A549 (cell line): ENCODE measurements around the gene USP54. TPM values are rescaled to one million over a fixed set of nuclear protein-coding genes. Genes with fewer than 3 reads are reported as not detected.

Experiments
- ATAC-seq, 2 experiments: fragments of 200-7000 bp in 1 of 2; fragments of >200 bp in 1 of 2; cut with Nextera tagmentation in 1 of 2; cut with Tn5 transposase in 1 of 2; 3 replicates each; pipeline versions ENCODE4 v1.8.0 to v1.9.1; 2018 to 2020; ENCODE audit warnings: mild to moderate bottlenecking in 1 of 2, moderate library complexity in 1 of 2
- CTCF ChIA-PET: fragments of 300-600 bp; sonication (Branson Sonifier 250); formaldehyde crosslinking; extraction: SDS; loops from one replicate; lab custom pipeline; 2021; ENCODE audit warnings: antibody characterized with exemption, inconsistent platforms; lab: Yijun Ruan, JAX
- POLR2A ChIA-PET: fragments of 350-600 bp; formaldehyde crosslinking; extraction: SDS; loops from one replicate; lab custom pipeline; 2021; ENCODE audit warnings: antibody characterized with exemption, inconsistent platforms; lab: Yijun Ruan, JAX
- DNase-seq, 2 experiments: peaks; one replicate each; pipeline versions ENCODE4 v3.0.0 to v3.0.0-alpha.2; 2011 to 2016; ENCODE audit warnings: low read depth in 1 of 2, low spot score in 1 of 2
- FAIRE-seq: peaks from 2 replicates; lab custom pipeline; 2011; peaks lifted over from hg19 to GRCh38; lab: Jason Lieb, UNC
- H3K27ac ChIP-seq, 2 experiments: fragments of >200 bp; sonication (Bioruptor Twin); formaldehyde crosslinking; 3 replicates each; pipeline ENCODE4 v1.5.1; 2016 to 2017
- H3K4me1 ChIP-seq: fragments of >200 bp; sonication (Bioruptor Twin); formaldehyde crosslinking; 3 replicates; pipeline ENCODE4 v1.6.1; 2016
- H3K4me2 ChIP-seq: fragments of >200 bp; sonication (Bioruptor Twin); formaldehyde crosslinking; 3 replicates; pipeline ENCODE4 v1.6.1; 2016
- H3K4me3 ChIP-seq: fragments of >200 bp; sonication (Bioruptor Twin); formaldehyde crosslinking; 3 replicates; pipeline ENCODE4 v1.5.1; 2016
- H3K9me3 ChIP-seq: fragments of >200 bp; sonication (Bioruptor Twin); formaldehyde crosslinking; 3 replicates; pipeline ENCODE4 v1.6.1; 2016
- CBX2 ChIP-seq: fragments of 200-600 bp; sonication (generic); IDR thresholded peaks from 2 replicates; pipeline ENCODE4 v1.6.1; 2016; ENCODE audit warnings: low read depth, mild to moderate bottlenecking, borderline replicate concordance
- CBX8 ChIP-seq: fragments of 200-600 bp; sonication (generic); IDR thresholded peaks from 2 replicates; pipeline ENCODE4 v1.6.1; 2016
- CEBPB ChIP-seq, 2 experiments: fragments of >200 bp in 1 of 2; sonication (Bioruptor Twin) in 1 of 2; formaldehyde crosslinking in 1 of 2; IDR thresholded peaks; 2 replicates each; pipeline ENCODE4 v1.6.1; 2012 to 2016
- CHD2 ChIP-seq: fragments of 150-350 bp; IDR thresholded peaks from 2 replicates; pipeline ENCODE4 v1.6.1; 2014; ENCODE audit warnings: low read length; ENCODE audit not compliant: partially characterized antibody
- CTCF ChIP-seq: fragments of >200 bp; sonication (Bioruptor Twin); formaldehyde crosslinking; IDR thresholded peaks from 3 replicates; pipeline ENCODE4 v1.5.1; 2016
- E2F6 ChIP-seq: IDR thresholded peaks from 2 replicates; pipeline ENCODE4 v1.6.1; 2012; ENCODE audit warnings: low read depth, borderline replicate concordance
- EHMT2 ChIP-seq: fragments of 200-600 bp; sonication (generic); IDR thresholded peaks from 2 replicates; pipeline ENCODE4 v1.6.1; 2016; ENCODE audit warnings: antibody characterized with exemption, low read depth, mild to moderate bottlenecking, moderate library complexity
- FOXS1 ChIP-seq: fragments of 250-450 bp; sonication (Bioruptor Pico); IDR thresholded peaks from 2 replicates; pipeline ENCODE4 v1.5.0; 2020; ENCODE audit warnings: mild to moderate bottlenecking, moderate library complexity
- GATA3 ChIP-seq: IDR thresholded peaks from 2 replicates; pipeline ENCODE4 v1.6.1; 2012; ENCODE audit warnings: borderline replicate concordance
- HDAC2 ChIP-seq: fragments of 200-600 bp; sonication (generic); IDR thresholded peaks from 2 replicates; pipeline ENCODE4 v1.6.1; 2016
- HOXB13 ChIP-seq: fragments of 250-450 bp; sonication (Bioruptor Pico); IDR thresholded peaks from 2 replicates; pipeline ENCODE4 v1.5.0; 2020; ENCODE audit warnings: low read depth, mild to moderate bottlenecking, moderate library complexity
- JUNB ChIP-seq: fragments of >200 bp; sonication (Bioruptor Twin); formaldehyde crosslinking; IDR thresholded peaks from 2 replicates; pipeline ENCODE4 v1.6.1; 2016
- KDM1A ChIP-seq: fragments of 200-600 bp; sonication (generic); IDR thresholded peaks from 2 replicates; pipeline ENCODE4 v1.6.1; 2016; ENCODE audit warnings: low read depth, mild to moderate bottlenecking
- MAFK ChIP-seq: fragments of 450-650 bp; IDR thresholded peaks from 2 replicates; pipeline ENCODE4 v1.6.1; 2014; ENCODE audit not compliant: partially characterized antibody
- MAX ChIP-seq: IDR thresholded peaks from 2 replicates; pipeline ENCODE4 v1.6.1; 2012
- NFE2L2 ChIP-seq: fragments of 150-350 bp; conservative IDR thresholded peaks from 2 replicates; pipeline ENCODE4 v1.6.1; 2014; ENCODE audit warnings: low read length
- RARB ChIP-seq: fragments of 250-450 bp; sonication (Bioruptor Pico); IDR thresholded peaks from 2 replicates; pipeline ENCODE4 v1.8.0; 2021; ENCODE audit warnings: mild to moderate bottlenecking, moderate library complexity
- RNF2 ChIP-seq: fragments of 200-600 bp; sonication (generic); IDR thresholded peaks from 2 replicates; pipeline ENCODE4 v1.6.1; 2016; ENCODE audit warnings: low read depth, mild to moderate bottlenecking, antibody characterized with exemption, moderate library complexity, borderline replicate concordance
- SMC3 ChIP-seq: fragments of >200 bp; sonication (Bioruptor Twin); formaldehyde crosslinking; IDR thresholded peaks from 3 replicates; pipeline ENCODE4 v1.6.1; 2018; ENCODE audit warnings: inconsistent platforms
- TFCP2L1 ChIP-seq: fragments of 250-450 bp; sonication (Bioruptor Pico); IDR thresholded peaks from 2 replicates; pipeline ENCODE4 v1.5.0; 2021; ENCODE audit warnings: mild to moderate bottlenecking
- TP53 ChIP-seq: fragments of 250-450 bp; sonication (Bioruptor Pico); IDR thresholded peaks from 2 replicates; pipeline ENCODE4 v1.5.0; 2021; ENCODE audit warnings: mild to moderate bottlenecking, moderate library complexity
- USF2 ChIP-seq: fragments of 450-650 bp; IDR thresholded peaks from 2 replicates; pipeline ENCODE4 v1.6.1; 2014; ENCODE audit warnings: antibody characterized with exemption
- ZC3H11A ChIP-seq: fragments of 450-650 bp; IDR thresholded peaks from 2 replicates; pipeline ENCODE4 v1.6.1; 2014; ENCODE audit warnings: antibody characterized with exemption, mild to moderate bottlenecking
- ZFP36 ChIP-seq: fragments of 450-650 bp; IDR thresholded peaks from 2 replicates; pipeline ENCODE4 v1.6.1; 2014; ENCODE audit warnings: borderline replicate concordance; ENCODE audit not compliant: partially characterized antibody
- ZNF302 ChIP-seq: fragments of 250-450 bp; sonication (Bioruptor Pico); IDR thresholded peaks from 2 replicates; pipeline ENCODE4 v1.9.0; 2021; ENCODE audit warnings: inconsistent platforms, mild to moderate bottlenecking, moderate library complexity
- ZSCAN20 ChIP-seq: fragments of 250-450 bp; sonication (Bioruptor Pico); IDR thresholded peaks from 2 replicates; pipeline ENCODE4 v1.8.0; 2022; ENCODE audit warnings: mild to moderate bottlenecking, moderate library complexity
- WGBS: methylation state at CpG from one replicate; pipeline ENCODE4 v1.1.6; 2017; ENCODE audit errors: missing lambda C conversion rate; 5-methylcytosine and 5-hydroxymethylcytosine counted together
- polyA plus RNA-seq, 4 experiments: library from polyadenylated mRNA; depleted of rRNA in 3 of 4; stranded (reverse); fragments of >200 nt; fragmentation: RNase III in 1 of 4; extraction: RNeasy Plus Mini Kit Qiagen cat#74134 plus additional on column Dnase treatment in 1 of 4; gene quantifications; 2 replicates in 3 of 4; 3 replicates in 1 of 4; pipeline ENCODE4 v1.2.3, GENCODE V29; 2011 to 2017

The USP54 gene
- polyA plus RNA-seq, 2 of the 4 experiments (the other 2 are of a cell fraction): 8.8 to 32.5 TPM

GRCh38 chr10:73614720-73615119 lies 23.6 kb upstream of the USP54 start:
- ATAC-seq (no peak), FAIRE-seq (no peak), DNase-seq (no peak)
- WGBS: 86% methylated on average over 3 of the region's 3 CpGs
- ChIA-PET POLR2A (no interaction called here), CTCF (interaction anchor here (1.0 kb wide), 1 partner anchor 38 kb away, joined by 4 read pairs; no protein-coding TSS in a partner anchor)
- Histone ChIP-seq H3K9me3 (no peaks in the 10 kb centered on the region), H3K4me3 (no peak overlapping the region), H3K4me2 (no peak overlapping the region), H3K4me1 (no peaks in the 10 kb centered on the region), H3K27ac (no peak overlapping the region)
- TF ChIP-seq CBX2 (no peak), CEBPB (IDR thresholded peaks at IDR 0.05) (no peak), ZSCAN20 (CRISPR knock-in tag) (no peak), RNF2 (no peak), ZFP36 (no peak), JUNB (no peak), HOXB13 (no peak), FOXS1 (CRISPR knock-in tag) (no peak), NFE2L2 (no peak), TFCP2L1 (CRISPR knock-in tag) (no peak), RARB (CRISPR knock-in tag) (no peak), E2F6 (no peak)

- FAIRE-seq: no peak
- Histone ChIP-seq H3K4me3 (no peak overlapping the region), H3K4me2 (no peak overlapping the region), H3K4me1 (no peaks in the 10 kb centered on the region), H3K9me3 (no peaks in the 10 kb centered on the region)
- CTCF ChIA-PET: interaction anchor here (3.5 to 4.5 kb wide), 2 partner anchors 35 to 80 kb away, joined by 20 to 25 read pairs; no protein-coding TSS in a partner anchor
- TF ChIP-seq CHD2 (no peak), TP53 (CRISPR knock-in tag) (no peak)
- TF ChIP-seq, all 56 proteins: peak for 0
- WGBS: 93% methylated on average over 4 of the region's 4 CpGs
- no peak for ATAC-seq
- POLR2A ChIA-PET: interaction anchor here (1.1 kb wide), 1 partner anchor 17 kb away, joined by 6 read pairs; no protein-coding TSS in a partner anchor
- no peak overlapping the region for H3K27ac ChIP-seq
- DNase-seq: no peak
Observed at GRCh38 chr10:73609116-73609515, 18.0 kb upstream of the USP54 start.

- FAIRE-seq (no peak), DNase-seq (peak in 1 of 2 experiments; percentile 42), ATAC-seq (peak; percentile 54 to 61)
- Histone ChIP-seq H3K4me3 (no peak overlapping the region), H3K4me1 (peaks cover 7% of the 10 kb centered on the region; the same call in 2 of the 3 replicates), H3K4me2 (peak overlapping the region; percentile 21; the same call in 1 of the 3 replicates), H3K27ac (no peak overlapping the region), H3K9me3 (no peaks in the 10 kb centered on the region)
- ChIA-PET CTCF (interaction anchor here (0.8 to 1.9 kb wide), 6 partner anchors 9 to 73 kb away, joined by 3 to 11 read pairs (median 4); no protein-coding TSS in a partner anchor), POLR2A (interaction anchor here (0.7 to 1.0 kb wide), 4 partner anchors 10 to 26 kb away, joined by 3 to 4 read pairs (median 4); no protein-coding TSS in a partner anchor)
- WGBS: 49% methylated on average over 3 of the region's 3 CpGs
- TF ChIP-seq GATA3 (no peak), RARB (CRISPR knock-in tag) (no peak), JUNB (no peak), CBX2 (no peak), ZNF302 (CRISPR knock-in tag) (no peak), ZC3H11A (no peak), HDAC2 (no peak), NFE2L2 (no peak), EHMT2 (no peak), USF2 (no peak), MAFK (no peak), CTCF (no peak), CBX8 (no peak), KDM1A (no peak), FOXS1 (CRISPR knock-in tag) (no peak), MAX (no peak), RNF2 (no peak), SMC3 (no peak)
Observed at GRCh38 chr10:73601486-73601921, 10.4 kb upstream of the USP54 start.
